GM12801 (cell line): ENCODE results near the gene RAB4B.

Experiments used
- TF ChIP-seq, protein P1 (sequence below): IDR thresholded peaks from one replicate; pipeline ENCODE4 v1.5.1; 2011; ENCODE audit warnings: control low read depth; ENCODE audit not compliant: insufficient read length; ENCODE audit errors: extremely low read depth

RAB4B gene

DNA sequence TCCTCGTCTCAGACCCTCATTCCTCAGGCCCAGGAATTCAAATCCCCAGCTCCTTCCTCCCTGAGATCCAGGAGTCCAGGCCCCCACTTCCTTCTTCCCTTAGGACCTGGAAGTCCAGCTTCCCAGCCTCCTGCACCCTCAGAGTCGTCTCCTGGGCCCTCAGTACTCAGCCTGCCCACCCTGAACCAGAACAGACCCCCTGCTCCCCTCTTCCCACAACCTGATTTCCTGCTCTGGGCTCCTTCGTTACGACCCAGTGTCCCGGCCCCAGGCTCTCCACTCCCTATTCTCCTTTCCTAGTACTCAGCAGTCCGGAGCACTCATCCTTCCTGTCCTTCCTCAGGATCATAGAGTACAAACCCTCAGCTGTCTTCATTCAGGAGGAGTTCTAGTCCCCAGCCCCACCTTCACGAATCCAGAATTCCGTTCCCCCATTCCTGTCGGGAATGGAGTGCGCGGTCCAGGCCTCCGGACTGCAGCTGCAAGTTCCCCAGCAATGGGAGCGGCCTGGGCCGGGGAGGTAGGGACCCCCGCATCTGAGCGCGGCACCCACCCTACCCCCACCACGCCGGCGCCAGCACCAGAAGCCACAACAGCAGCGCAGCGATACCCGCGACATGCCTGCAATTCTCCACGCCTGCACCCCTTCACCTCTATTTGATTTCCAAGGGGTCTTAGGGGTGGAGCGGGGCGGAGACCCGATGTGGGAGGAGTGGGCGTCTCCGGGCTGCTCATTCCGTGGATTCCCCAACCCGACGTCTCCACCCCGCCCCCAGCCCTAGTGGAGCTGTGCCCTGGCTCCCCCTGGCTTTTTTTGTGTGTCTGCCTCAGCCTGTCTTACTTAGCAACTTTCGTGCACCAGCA, 33.7 kb downstream of the RAB4B start:
- TF ChIP-seq, protein P1, sequence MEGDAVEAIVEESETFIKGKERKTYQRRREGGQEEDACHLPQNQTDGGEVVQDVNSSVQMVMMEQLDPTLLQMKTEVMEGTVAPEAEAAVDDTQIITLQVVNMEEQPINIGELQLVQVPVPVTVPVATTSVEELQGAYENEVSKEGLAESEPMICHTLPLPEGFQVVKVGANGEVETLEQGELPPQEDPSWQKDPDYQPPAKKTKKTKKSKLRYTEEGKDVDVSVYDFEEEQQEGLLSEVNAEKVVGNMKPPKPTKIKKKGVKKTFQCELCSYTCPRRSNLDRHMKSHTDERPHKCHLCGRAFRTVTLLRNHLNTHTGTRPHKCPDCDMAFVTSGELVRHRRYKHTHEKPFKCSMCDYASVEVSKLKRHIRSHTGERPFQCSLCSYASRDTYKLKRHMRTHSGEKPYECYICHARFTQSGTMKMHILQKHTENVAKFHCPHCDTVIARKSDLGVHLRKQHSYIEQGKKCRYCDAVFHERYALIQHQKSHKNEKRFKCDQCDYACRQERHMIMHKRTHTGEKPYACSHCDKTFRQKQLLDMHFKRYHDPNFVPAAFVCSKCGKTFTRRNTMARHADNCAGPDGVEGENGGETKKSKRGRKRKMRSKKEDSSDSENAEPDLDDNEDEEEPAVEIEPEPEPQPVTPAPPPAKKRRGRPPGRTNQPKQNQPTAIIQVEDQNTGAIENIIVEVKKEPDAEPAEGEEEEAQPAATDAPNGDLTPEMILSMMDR: no peak

DNA sequence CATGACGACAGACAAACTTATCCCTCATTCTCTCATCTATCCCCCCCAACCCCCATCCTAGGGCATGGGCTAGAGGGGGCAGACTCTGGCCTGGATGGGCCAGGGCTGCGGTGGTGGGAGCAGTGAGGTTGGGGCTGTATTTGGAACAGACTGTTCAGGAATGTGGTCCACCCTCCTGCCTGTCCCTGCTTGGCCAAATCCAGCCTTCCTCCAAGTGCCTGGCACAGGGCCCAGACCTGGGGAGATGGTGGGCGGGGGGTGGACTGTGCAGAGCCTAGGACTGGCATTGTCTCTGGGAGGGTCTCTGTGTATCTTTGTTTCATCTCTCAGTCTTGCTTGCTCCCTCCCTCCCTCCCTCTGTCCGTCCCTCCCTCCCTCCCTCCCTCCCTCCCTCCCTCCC, 35.1 kb downstream of the RAB4B start:
- TF ChIP-seq, protein P1: no peak

DNA sequence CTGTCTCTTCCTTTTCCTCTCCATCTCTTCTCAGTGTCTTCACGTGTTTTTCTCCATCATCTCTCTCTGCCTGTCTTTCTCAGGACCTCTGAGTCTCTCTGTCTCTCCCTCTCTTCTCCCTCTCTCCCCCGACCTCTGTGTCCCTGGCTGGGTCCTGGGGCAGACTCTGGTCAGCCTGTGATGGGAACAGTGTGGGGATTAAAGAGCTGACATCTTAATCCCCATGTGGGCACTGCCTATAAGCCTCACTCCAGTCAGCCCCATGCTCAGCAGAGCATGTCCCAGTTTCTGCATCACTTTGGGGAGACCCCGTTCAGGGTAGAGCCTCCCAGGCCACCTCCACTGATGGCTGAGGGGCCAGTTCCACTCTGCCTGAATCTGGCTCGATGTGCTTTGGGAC, 37.2 kb downstream of the RAB4B start:
- TF ChIP-seq, protein P1: no peak

DNA sequence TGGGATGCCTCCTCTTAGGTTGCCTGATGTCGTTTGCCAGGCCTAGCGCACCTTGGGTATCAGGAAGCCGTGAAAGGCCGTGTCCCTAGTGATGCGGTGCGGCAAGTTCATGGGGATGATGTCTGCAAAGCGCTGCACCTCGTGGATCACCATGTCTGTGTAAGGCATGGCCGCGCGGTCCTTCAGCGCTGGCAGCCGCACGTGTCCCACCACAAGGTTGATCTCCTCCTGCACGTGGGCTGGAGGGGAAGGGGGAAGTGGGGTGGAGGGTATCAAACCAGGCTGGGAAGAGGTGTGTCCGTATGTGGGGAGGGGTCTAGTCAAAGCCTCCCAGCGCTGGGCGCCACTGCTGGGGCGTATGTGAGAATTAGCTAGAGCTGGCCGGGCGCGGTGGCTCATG, 44.1 kb downstream of the RAB4B start:
- TF ChIP-seq, protein P1: no peak

DNA sequence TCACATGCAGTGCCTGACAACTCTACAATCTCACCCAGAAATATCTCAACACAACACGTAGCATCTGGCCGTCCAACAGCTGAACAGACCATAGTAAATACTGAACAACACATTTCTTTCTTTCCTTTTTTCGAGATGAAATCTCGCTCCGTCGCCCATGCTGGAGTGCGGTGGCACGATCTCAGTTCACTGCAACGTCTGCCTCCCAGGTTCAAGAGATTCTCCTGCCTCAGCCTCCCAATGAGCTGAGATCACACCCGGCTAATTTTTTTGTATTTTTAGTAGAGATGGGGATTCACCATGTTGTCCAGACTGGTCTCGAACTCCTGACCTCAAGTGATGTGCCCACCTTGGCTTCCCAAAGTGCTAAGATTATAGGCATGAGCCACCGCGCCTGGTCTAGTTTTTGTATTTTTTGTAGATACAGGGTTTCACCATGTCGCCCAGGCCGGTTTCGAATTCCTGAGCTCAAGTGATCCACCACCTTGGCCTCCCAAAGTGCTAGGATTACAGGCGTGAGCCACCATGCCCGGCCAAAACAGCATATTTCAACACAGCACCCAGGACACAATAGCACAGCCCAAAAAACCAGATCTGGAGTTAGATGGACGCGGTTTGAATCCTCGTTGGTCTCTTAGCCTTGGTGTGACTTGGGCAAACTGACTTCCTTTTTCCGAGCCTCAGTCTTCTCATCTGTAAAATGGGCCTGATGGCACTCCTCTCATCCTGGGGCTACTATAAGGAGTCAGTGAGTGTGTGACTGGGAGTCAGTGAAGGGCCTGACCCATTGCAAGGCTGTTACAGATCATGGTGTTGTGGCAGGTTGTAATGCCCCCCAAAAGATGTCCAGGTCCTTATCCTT, 49.6 kb downstream of the RAB4B start:
- TF ChIP-seq, protein P1: no peak

DNA sequence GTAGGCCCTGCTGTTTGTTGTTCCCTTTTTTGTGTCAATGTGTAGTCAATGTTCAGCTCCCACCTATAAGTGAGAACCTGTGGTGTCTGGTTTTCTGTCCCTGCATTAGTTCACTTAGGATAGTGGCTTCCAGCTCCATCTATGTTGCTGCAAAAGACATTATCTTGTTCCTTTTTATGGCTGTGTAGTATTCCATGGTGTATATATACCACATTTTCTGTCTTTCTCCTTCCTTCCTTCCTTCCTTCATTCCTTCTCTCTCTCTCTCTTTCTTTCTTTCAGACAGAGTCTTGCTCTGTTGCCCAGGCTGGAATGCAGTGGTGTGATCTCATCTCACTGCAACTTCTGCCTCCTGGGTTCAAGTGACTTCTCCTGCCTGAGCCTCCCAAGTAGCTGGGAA, 51.2 kb downstream of the RAB4B start:
- TF ChIP-seq, protein P1: no peak
